Ishikawa (cell line): Measurements from ENCODE around the gene CDK6.

Source experiments
- CEBPB ChIP-seq: IDR thresholded peaks from 2 replicates; pipeline ENCODE4 v1.6.1; 2012
- CREB1 ChIP-seq: IDR thresholded peaks from 2 replicates; pipeline ENCODE4 v1.6.1; 2012; ENCODE audit warnings: low read depth
- EGR1 ChIP-seq: IDR thresholded peaks from 2 replicates; pipeline ENCODE4 v1.6.1; 2012
- EP300 ChIP-seq: IDR thresholded peaks from 2 replicates; pipeline ENCODE4 v1.6.1; 2012; ENCODE audit warnings: borderline replicate concordance
- FOXM1 ChIP-seq: IDR thresholded peaks from 2 replicates; pipeline ENCODE4 v1.6.1; 2012; ENCODE audit warnings: low read depth, borderline replicate concordance
- NFIC ChIP-seq: IDR thresholded peaks from 2 replicates; pipeline ENCODE4 v1.6.1; 2012
- RAD21 ChIP-seq: IDR thresholded peaks from 2 replicates; pipeline ENCODE4 v1.6.1; 2012; ENCODE audit warnings: low read depth
- TAF1 ChIP-seq: IDR thresholded peaks from 2 replicates; pipeline ENCODE4 v1.6.1; 2012; ENCODE audit warnings: low read depth, mild to moderate bottlenecking
- TCF12 ChIP-seq: IDR thresholded peaks from 2 replicates; pipeline ENCODE4 v1.6.1; 2012; ENCODE audit warnings: low read depth
- TEAD4 ChIP-seq: IDR thresholded peaks from 2 replicates; pipeline ENCODE4 v1.6.1; 2012
- ZBTB7A ChIP-seq: IDR thresholded peaks from 2 replicates; pipeline ENCODE4 v1.6.1; 2012; ENCODE audit warnings: low read depth
- TF ChIP-seq, protein P1 (sequence below): IDR thresholded peaks from 2 replicates; pipeline ENCODE4 v1.6.1; 2012; ENCODE audit warnings: low read depth, mild to moderate bottlenecking

DNA sequence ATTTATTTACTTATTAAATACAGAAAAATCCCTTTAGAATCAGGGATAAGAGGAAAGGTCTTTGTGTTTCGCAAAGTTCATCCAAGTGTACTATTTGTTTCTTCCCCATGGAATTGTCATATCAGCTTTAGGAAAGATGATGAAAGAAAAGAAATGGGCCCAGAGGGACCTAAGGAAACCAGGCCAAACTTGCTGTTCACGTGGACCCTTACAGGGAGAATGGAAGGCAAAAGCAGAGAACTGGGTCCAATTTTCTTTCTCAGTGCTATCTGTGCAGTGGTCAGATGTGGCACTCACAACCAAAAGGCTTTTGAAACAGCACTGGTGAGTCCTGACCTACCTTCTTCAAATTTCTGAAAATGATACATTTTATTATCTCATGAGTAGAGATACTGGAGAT is 192.6 kb downstream of the CDK6 start:
- TF ChIP-seq FOXM1 (no peak), TEAD4 (no peak), EP300 (no peak), RAD21 (no peak), CREB1 (no peak), TAF1 (no peak), NFIC (no peak), EGR1 (no peak), ZBTB7A (no peak), CEBPB (no peak), TCF12 (no peak)
- TF ChIP-seq, protein P1, sequence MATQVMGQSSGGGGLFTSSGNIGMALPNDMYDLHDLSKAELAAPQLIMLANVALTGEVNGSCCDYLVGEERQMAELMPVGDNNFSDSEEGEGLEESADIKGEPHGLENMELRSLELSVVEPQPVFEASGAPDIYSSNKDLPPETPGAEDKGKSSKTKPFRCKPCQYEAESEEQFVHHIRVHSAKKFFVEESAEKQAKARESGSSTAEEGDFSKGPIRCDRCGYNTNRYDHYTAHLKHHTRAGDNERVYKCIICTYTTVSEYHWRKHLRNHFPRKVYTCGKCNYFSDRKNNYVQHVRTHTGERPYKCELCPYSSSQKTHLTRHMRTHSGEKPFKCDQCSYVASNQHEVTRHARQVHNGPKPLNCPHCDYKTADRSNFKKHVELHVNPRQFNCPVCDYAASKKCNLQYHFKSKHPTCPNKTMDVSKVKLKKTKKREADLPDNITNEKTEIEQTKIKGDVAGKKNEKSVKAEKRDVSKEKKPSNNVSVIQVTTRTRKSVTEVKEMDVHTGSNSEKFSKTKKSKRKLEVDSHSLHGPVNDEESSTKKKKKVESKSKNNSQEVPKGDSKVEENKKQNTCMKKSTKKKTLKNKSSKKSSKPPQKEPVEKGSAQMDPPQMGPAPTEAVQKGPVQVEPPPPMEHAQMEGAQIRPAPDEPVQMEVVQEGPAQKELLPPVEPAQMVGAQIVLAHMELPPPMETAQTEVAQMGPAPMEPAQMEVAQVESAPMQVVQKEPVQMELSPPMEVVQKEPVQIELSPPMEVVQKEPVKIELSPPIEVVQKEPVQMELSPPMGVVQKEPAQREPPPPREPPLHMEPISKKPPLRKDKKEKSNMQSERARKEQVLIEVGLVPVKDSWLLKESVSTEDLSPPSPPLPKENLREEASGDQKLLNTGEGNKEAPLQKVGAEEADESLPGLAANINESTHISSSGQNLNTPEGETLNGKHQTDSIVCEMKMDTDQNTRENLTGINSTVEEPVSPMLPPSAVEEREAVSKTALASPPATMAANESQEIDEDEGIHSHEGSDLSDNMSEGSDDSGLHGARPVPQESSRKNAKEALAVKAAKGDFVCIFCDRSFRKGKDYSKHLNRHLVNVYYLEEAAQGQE: no peak
